GM19395 (cell line): ENCODE data around the gene ITGA8.
"Not testable (repeated sequence)": the region's sequence is repeated elsewhere in the genome, so short reads cannot be mapped to it uniquely, and the experiment has no call there.

Source experiments
- ATAC-seq: cut with Tn5 transposase; IDR thresholded peaks from one replicate; pipeline ENCODE4 v1.9.1; 2021; ENCODE audit warnings: mild to moderate bottlenecking, moderate library complexity; ENCODE audit not compliant: unreplicated experiment

Gene ITGA8

DNA sequence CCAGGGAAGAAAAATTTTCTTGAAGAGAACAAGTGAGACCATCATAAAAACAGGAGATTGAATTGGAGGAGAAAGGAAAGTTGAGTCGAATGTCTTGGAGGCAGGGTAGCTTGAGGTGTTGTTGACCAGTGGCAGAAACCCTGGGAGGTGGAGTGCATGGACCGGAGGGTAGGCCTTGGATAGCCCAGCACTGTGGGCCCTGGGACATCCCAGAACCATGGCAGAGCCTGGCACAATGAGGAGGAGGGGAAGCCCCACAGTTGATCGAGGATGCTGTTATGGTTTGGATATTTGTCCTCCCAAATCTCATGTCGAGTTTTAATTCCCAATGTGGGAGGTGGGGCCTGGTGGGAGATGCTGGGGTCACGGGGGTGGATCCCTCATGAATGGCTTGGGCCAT lies 157.1 kb downstream of the ITGA8 start:
- ATAC-seq, result no peak

DNA sequence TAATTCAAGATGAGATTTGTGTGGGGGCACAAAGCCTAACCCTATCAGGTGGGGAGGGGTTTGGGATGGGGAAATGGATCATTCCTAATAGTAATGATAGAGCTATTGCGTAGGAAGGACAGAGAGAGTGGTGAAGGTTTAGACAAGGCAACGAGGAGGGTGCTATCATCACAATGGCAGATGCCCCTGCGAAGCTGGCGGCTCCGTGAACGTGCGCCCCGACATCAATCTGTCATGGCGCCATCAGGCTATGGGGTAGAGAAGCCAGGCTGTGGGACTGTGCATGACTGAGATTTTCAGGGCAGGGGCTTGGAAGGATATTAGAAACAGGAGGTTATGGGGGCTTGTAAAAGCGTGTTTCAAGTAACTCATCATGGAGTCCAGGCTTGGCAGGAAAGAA lies 157.6 kb downstream of the ITGA8 start:
- ATAC-seq, result no peak

DNA sequence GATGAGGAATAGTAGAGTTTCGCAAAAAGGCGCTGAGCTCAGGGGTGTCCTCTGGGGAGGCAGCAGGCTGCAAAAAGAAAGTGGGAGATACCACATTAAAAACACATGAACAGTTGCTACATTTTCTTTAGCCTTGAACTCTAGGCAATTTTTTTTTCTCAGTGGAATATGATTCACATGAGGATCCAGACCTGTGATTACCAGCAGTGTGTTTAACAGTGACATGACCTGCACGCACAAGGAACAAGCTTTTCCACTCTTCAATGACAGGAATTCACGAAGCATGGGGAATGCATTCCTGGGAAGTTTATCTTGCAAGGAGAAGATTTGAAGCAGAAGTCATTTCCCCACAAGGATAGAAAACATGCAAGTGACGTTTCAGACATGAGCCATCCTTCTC lies 161.6 kb downstream of the ITGA8 start:
- ATAC-seq, result no peak

DNA sequence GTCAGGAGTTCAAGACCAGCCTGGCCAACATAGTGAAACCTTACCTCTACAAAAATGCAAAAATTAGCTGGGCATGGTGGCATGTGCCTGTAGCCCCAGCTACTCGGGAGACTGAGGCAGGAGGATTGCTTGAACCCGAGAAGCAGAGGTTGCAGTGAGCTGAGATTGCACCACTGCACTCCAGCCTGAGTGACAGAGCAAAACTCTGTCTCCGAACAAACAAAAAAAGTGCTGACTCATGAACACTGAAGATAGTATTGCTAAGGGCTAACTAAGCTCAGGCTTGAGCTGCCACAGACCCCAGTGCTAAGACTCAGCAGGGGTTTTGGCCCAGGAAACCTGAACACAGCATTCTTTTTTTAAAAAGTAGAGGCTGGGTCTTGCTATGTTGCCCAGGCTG lies 162.6 kb downstream of the ITGA8 start:
- ATAC-seq, result not testable (repeated sequence)

DNA sequence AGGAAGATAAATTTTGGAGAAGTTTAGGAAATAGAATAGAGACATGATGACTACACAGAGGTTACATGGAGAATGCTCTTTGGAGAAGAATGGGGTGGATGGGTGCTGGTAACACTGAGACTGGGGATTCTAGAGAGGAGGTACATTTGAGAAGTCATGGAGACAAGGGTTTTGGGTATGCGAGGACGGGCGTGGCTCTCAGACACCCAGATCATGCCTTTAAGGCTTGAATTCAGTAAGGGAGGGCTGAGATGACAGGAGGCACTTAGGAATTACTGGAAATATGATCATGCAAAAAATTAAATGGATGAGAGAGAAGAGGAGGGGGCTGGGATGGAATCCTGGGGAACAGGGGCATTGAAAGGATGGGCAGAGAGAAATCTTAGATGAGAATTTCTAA lies 168.8 kb downstream of the ITGA8 start:
- ATAC-seq, result no peak

DNA sequence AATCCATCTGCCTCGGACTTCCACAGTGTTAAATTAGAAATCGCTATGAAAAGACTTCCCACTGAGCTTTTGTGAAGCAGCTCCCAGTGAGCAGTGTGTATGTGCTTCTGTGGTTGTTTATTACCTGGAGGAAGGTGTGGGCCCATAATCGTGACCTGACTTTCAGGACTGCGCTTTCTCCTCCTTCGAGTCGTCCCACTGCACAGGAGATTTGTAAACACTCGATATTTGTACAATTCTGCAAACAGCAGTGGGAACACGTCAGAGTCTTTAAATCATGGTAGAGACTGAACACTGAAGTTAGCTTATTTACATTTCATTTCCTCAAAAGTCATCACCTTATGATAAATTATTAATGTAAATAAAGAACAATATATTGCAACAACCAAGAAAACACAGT lies 171.4 kb downstream of the ITGA8 start:
- ATAC-seq, result no peak

DNA sequence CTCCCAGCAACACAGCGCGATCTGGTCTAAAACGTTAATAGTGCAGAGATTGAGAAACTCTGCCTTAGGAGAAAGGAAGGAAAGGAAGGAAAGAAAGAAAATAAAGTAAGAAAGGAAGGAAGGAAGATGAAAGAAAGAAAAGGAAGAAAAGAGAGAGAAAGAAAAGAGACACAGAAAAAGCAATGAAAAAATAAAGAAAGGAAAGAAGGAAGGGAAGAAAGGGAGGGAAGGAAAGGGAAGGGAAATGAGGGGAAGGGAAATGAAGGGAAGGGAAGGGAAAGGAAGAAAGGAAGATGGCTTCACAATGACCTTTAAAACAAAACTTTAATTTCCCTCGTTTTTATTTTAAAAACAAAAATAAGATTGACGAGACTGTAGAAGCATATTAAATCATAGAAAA lies 173.1 kb downstream of the ITGA8 start:
- ATAC-seq, result no peak

DNA sequence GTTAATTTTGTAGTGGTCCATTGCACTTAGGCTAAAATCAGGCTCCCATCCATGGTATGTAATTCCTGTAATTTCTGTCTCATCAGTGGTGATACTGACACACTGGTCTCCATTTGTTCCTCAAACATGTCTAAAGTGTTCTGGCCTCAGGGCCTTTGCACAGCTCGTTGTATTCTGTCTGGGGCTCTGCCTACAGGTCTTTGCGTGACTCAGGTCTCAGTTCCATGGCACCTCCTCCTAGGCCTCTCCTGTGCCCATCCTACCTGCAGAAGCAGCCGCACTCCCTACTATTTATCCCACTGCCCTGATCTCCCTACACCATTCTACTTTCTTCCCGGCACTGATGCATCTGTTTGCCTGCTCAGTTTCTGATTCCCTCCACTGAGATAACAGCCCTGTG lies 173.8 kb downstream of the ITGA8 start:
- no peak for ATAC-seq

DNA sequence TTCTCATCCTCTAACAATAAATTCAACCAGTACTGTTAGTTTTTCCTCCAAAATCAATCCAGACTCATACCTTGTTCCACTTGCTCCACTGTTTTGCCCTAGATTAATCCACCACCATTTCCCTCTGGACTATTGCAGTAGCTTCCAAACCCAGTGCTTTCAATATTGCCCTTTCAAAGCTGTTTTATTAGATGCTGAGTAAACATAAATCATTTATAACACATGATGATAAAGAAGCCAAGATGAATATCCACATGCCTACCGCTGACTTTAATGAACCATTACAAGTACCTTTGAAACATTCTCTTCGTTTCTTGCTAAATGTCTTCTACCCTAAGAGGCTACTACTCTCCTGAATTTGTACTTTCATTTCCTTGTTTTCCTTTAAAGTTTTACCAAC lies 174.5 kb downstream of the ITGA8 start:
- no peak for ATAC-seq

DNA sequence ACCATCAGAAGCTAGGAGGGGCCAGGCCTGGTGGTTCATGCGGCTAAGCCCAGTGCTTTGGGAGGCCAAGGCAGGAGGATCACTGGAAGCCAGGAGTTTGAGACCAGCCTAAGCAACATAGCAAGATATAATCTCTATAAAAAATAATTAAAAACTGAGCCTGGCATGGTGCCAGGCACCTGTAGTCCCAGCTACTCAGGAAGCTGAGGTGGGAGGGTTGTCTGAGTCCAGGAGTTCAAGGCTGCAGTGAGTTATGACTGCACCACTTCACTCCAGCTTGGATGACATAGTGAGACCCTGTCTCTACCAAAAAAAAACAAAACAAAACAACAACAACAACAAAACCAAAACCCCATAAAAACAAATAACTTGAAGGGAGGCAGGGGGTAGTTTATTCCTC lies 175.7 kb downstream of the ITGA8 start:
- no peak for ATAC-seq

DNA sequence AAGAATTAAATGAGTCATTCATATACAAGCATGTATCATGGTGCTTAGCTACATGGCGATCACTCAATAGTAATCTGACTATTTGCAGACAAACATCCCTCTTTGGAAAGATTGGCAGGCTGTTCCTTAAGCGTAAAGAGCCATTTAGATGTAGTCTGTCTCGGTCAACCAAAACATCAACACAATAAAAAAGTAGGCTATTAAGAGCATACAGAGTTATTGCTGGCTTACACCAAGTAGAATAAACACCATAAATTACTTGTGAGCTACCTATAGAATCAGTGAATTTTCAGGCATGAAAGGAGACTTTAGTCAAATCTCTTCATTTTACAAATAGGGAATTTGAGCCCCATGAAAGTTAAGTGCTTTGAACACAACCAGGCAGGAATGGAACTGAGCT lies 176.9 kb downstream of the ITGA8 start:
- ATAC-seq, result no peak

DNA sequence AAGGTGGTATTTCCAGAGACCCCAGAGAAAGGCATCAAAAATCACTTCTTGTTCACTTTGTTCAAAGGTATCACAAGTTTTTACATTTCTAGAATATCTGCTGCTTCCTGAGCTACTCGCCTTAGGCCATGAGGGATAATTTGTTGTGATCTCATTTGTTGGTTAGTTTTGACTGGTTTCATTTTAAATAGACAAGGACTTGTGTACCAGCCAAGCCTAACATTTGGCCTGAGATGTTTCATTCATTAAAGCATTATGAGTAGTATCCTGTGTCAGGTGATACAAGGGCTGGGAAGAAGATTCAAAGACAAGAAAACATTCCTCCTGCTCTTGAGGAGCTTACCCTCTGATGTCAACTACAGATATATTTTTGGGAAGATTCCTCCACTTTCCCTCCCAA lies 178.3 kb downstream of the ITGA8 start:
- no peak for ATAC-seq

DNA sequence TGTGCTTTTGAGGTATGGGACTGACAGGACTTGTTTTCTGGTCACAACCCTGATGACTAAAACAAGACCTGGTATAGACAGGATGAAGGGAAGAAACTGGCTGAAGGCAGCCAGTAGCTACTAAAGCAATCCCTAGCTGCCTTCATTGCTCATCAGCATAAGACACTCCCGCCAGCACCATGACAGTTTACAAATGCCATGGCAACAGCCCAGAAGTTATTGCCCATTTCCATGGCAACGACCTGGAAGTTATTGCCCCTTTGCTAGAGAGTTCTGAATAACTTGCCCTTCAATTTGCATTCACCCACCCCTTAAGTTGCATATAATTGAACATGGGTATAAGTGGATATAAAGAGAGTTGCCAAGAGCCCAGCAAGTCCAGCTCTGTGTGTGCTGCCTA lies 179.0 kb downstream of the ITGA8 start:
- no peak for ATAC-seq

DNA sequence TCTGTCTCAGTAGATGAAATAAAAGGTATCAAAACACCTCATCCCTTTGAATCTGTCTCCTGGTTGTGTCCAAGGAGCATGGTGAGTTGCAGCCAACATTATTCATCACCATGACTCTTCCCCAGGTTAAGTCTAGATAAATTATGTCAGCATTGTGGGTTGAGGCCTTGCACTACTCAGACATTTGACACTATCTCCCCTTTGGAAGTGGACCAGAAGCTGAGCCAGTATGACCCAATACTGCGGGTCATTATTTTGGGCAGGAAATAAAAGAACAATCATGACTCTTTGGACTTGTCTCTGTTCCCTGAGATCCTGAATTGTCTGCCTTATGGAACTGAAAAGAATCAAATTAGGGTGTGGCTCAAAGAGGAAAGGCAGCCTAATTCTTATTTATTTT lies 180.5 kb downstream of the ITGA8 start:
- no peak for ATAC-seq

DNA sequence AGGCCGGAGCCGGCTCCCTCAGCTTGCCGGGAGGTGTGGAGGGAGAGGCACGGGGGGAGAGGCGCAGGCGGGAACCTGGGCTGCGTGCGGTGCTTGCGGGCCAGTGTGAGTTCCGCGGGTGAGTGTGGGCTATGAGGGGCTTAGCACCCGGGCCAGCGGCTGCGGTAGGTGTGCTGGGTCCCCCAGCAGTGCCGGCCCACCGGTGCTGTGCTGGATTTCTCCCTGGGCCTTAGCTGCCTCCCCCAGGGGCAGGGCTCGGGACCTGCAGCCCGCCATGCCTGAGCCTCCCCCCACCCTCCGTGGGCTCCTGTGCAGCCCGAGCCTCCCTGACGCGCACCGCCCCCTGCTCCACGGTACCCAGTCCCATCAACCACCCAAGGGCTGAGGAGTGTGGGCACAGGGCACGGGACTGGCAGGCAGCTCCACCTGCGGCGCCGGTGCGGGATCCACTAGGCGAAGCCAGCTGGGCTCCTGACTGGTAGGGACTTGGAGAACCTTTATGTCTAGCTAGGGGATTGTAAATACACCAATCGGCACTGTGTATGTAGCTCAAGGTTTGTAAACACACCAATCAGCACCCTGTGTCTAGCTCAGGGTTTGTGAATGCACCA lies 184.7 kb downstream of the ITGA8 start:
- ATAC-seq, result not testable (repeated sequence)

DNA sequence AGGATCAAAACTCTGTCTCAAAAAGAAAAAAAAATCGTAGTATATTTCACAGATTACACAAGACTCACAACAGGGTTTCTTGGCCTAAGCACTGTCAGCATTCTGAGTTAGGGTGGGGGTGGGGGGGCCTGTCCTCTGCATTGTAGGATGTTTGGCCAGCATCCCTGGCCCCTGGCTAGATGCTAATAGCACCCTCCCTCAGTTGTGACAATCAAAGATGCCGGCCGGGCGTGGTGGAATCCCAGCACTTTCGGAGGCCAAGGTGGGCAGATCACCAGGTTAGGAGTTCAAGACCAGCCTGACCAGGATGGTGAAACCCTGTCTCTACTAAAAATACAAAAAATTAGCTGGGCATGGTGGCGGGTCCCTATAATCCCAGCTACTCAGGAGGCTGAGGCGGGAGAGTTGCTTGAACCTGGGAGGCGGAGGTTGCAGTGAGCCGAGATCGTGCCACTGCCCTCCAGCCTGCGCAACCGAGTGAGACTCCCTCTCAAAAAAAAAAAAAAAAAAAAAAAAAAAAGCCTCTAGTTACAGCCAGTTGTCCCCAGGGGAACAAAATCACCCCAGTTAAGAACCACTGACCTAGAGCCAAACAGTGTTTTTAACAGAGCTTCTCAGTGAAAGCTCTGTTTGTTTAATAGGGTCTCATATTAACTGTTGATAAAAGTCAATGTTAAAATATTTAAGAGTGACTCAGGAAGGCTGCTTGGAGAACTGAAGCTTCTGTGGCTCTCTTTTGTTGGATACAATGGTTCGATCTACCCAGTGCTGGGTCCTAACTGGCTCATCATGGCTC lies 187.6 kb downstream of the ITGA8 start:
- ATAC-seq, result no peak

DNA sequence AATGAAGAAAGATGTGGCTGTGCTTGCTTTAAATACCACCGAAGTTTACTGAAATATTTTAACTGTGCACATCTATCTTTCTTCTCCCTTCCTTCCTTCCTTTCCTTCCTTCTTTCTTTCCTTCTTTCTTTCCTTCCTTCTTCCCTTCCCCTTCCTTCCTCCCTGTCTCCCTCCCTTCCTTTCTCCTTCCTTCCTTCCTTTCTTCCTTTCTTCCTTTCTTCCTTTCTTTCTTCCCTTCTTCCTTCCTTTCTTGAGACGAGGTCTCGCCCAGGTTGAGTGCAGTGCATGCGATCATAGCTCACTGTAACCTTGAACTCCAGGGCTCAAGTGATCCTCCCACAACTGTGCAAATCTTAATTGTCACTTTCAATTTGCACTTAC lies 190.9 kb downstream of the ITGA8 start:
- no peak for ATAC-seq

DNA sequence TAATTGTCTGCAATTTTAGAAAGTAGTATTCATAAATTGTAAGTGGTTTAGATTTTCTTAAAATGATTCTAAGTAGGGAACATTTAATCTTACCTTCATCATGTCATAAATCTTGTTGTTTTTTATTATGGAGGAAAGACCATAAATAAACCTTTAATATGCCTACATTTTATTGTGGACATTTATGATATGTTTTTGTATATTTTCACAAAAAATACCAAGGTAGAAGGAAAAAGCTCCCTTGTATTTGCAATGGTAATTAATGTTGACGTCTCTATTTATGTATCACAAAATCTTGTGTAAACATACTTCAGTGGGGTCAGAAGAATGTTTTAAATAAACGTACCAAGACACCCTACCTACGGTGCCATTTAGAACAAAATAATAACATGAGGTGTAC lies 193.0 kb downstream of the ITGA8 start:
- no peak for ATAC-seq

DNA sequence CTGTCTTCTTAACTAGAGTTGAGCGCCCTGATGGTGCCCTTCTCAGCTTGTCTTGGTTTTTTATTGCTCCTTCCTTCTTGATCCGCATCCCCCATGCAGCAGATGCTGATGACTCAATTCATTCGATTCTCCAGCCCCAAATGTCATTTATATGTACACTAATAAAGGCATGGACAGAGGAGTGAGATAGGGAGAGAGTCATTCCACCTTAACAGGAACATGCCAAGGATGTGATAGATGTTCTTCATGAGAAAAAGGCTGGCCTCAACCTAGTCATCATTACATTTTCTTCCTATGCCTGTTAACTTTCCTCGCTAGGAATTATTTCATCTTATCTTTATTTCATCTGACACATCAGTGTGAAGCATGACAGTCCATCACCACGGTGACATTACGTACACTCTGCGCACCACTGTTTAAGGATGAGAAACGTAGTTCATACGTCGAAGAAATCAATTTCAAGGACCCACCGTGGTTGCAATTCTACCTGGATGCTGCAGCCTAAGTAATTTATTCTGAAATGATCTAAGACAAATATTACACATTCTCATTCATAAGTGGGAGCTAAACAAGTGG lies 198.3 kb downstream of the ITGA8 start:
- no peak for ATAC-seq

DNA sequence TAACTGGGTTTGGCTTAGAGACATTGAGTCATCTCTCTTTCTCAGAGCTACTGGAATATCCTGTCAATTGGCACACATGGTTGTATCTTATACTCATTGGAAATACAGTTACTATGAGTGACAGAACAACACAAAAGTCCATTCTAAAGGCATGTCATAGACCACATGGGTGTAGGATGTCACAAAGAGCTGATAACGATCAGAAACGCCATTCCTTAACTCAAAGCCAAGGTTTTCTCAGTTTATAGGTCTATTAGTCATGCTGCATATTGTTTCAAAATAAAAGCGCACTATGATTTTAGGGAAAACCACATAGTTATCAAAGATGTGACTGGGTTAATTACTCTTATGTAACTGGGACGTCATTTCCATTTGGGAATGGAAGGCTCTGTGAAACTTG lies 201.5 kb downstream of the ITGA8 start:
- no peak for ATAC-seq

DNA sequence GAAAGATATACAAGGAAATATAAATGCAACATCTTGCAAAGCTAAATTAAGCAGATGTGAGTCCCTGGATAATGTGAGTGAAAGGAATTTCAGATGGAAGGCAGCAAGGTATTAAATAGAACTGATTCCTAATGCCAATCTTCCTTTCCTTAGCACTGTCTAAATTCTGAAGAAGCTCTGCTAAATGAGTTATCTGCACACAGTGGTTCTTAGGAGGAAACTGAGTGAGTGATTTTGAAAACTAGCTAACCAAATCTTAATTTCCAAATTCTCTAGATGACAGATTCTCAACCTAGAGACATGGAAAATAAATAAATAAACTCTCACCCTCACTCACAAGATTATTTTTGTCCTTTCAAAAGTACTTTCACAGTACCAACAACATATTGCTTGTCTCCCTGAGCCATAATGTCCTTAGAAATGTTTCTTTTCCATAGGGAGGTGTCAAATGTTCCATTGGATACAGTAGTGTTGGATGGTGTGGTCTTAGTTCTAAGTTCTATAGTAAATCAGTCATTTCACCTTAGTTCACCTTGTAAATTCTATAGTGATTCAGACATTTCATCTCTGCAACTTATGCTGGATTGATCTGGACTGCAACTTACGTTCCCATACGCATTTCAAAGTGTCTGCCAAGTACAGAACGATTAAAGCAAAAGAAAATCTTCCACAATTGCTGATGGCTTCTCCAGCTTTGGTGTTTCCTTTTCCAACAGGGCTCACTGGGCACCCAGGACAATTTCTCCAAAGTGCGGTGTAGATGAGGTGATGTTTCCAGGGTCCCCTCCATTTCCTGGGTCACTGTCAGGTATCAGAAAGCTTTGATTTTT lies 203.3 kb downstream of the ITGA8 start:
- ATAC-seq, result no peak

DNA sequence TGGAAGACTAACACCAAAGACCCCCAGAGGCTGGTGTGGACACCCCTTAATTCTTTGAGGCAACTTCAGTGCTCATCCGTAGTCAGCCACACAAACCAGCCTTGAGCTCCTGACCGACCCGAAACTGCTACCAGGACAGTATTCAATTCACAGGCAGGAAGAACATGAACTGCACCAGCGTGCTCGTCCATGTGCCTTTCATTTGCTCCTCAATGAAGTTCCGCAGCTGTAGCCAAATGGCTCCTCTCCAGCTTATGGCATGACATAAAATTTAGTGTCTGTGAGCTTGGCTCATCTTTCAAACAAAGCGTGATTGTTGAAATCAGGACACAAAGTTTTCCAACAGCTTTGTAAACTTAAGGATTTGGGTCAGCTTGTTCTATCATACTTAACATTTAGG lies 204.5 kb downstream of the ITGA8 start:
- ATAC-seq, result no peak
